PC-3 (cell line): ENCODE measurements around the gene ATG13. TPM values are rescaled to one million over a fixed set of nuclear protein-coding genes. Genes with fewer than 3 reads are reported as not detected.

Experiments used
- ATAC-seq: fragments of 200-7000 bp; cut with Tn5 transposase; 2 replicates; pipeline ENCODE4 v1.9.1; 2020; ENCODE audit warnings: mild to moderate bottlenecking, moderate library complexity
- BruUV-seq: library from RNA; stranded (reverse); fragments of 400-500 nt; replicated peaks from 2 replicates; lab custom pipeline; 2021; lab: Mats Ljungman, UMichigan
- CTCF ChIA-PET: fragments of 300-600 bp; sonication (Branson Sonifier 250); formaldehyde crosslinking; loops from one replicate; lab custom pipeline; 2022; ENCODE audit warnings: antibody characterized with exemption; lab: Charles Lee
- POLR2A ChIA-PET: fragments of 300-600 bp; sonication (Branson Sonifier 250); formaldehyde crosslinking; loops from one replicate; lab custom pipeline; 2022; ENCODE audit warnings: antibody characterized with exemption; ENCODE audit not compliant: unreplicated experiment; lab: Charles Lee
- DNase-seq: peaks from one replicate; pipeline ENCODE4 v3.0.0-alpha.2; 2015
- H2AFZ ChIP-seq: fragments of 300-600 bp; sonication (generic); 2 replicates; pipeline ENCODE4 v1.6.0; 2016; ENCODE audit warnings: antibody characterized with exemption, low read length
- H3F3A ChIP-seq: fragments of 300-600 bp; sonication (generic); one replicate; pipeline ENCODE4 v1.6.0; 2017; ENCODE audit warnings: antibody characterized with exemption, low read length, control low read depth, mild to moderate bottlenecking; ENCODE audit not compliant: unreplicated experiment
- H3K27ac ChIP-seq: fragments of 300-600 bp; sonication (generic); 2 replicates; pipeline ENCODE4 v1.5.1; 2016; ENCODE audit warnings: mild to moderate bottlenecking, low read length
- H3K27me3 ChIP-seq: fragments of 300-600 bp; sonication (generic); 2 replicates; pipeline ENCODE4 v1.6.1; 2016; ENCODE audit warnings: low read length, mixed read lengths
- H3K36me3 ChIP-seq: fragments of 300-600 bp; sonication (generic); 2 replicates; pipeline ENCODE4 v1.6.1; 2016; ENCODE audit warnings: low read depth, mixed run types, low read length, mixed read lengths
- H3K4me1 ChIP-seq: fragments of 300-600 bp; sonication (generic); 2 replicates; pipeline ENCODE4 v1.5.1; 2016; ENCODE audit warnings: low read length; ENCODE audit not compliant: insufficient read depth
- H3K4me2 ChIP-seq: fragments of 300-600 bp; sonication (generic); 2 replicates; pipeline ENCODE4 v1.6.0; 2016; ENCODE audit warnings: low read length
- H3K4me3 ChIP-seq: fragments of 300-600 bp; sonication (generic); 2 replicates; pipeline ENCODE4 v1.5.1; 2016; ENCODE audit warnings: mild to moderate bottlenecking, low read length, mixed read lengths
- H3K79me2 ChIP-seq: fragments of 300-600 bp; sonication (generic); 2 replicates; pipeline ENCODE4 v1.6.1; 2017; ENCODE audit warnings: low read length, mixed read lengths
- H3K9ac ChIP-seq: fragments of 300-600 bp; sonication (generic); 2 replicates; pipeline ENCODE4 v1.6.0; 2016; ENCODE audit warnings: mild to moderate bottlenecking, low read length
- H3K9me2 ChIP-seq: fragments of 300-600 bp; sonication (generic); replicated peaks from 2 replicates; pipeline ENCODE4 v1.6.1; 2016; ENCODE audit warnings: mixed run types, low read length, mixed read lengths
- H3K9me3 ChIP-seq: fragments of 300-600 bp; sonication (generic); 2 replicates; pipeline ENCODE4 v1.6.1; 2016; ENCODE audit warnings: low read length, mixed read lengths
- H4K20me1 ChIP-seq: fragments of 300-600 bp; sonication (generic); 2 replicates; pipeline ENCODE4 v1.6.1; 2016; ENCODE audit warnings: low read length, mixed read lengths
- CTCF ChIP-seq: fragments of 300-600 bp; sonication (generic); conservative IDR thresholded peaks from 2 replicates; pipeline ENCODE4 v1.5.1; 2017; ENCODE audit warnings: antibody characterized with exemption, low read depth, mild to moderate bottlenecking, low read length
- EZH2 ChIP-seq: fragments of 300-600 bp; sonication (generic); IDR thresholded peaks from one replicate; pipeline ENCODE4 v1.6.1; 2017; ENCODE audit warnings: antibody characterized with exemption, mild to moderate bottlenecking, low read length; ENCODE audit not compliant: unreplicated experiment
- EZH2phosphoT487 ChIP-seq: fragments of 300-600 bp; sonication (generic); IDR thresholded peaks from 2 replicates; pipeline ENCODE4 v1.6.1; 2018; ENCODE audit warnings: mild to moderate bottlenecking, antibody characterized with exemption, low read length, borderline replicate concordance
- intact Hi-C: fragments of 100-400 bp; cut with micrococcal nuclease; formaldehyde crosslinking; loops from 2 replicates; pipeline ENCODE4 v1.9.0; 2023
- total RNA-seq: library from RNA; depleted of rRNA; stranded (reverse); fragments of >200 nt; gene quantifications from 2 replicates; pipeline ENCODE4 v1.2.3, GENCODE V29; 2014

The ATG13 gene
- total RNA-seq, 1 experiment from 2014 or later: 95.0 TPM

GRCh38 chr11:46657186-46657585 lies 39.8 kb downstream of the ATG13 start:
- ChIA-PET POLR2A (no interaction called here), CTCF (no interaction called here)
- H3K27me3 ChIP-seq: no peaks in the 10 kb centered on the region
- TF ChIP-seq CTCF: no peak
- TF ChIP-seq EZH2: no peak
- TF ChIP-seq EZH2phosphoT487: no peak
- H2AFZ ChIP-seq: no peak overlapping the region
- no peak overlapping the region for H3K9ac ChIP-seq
- no peaks in the 10 kb centered on the region for H3K9me2 ChIP-seq
- H3K36me3 ChIP-seq: peaks cover 17% of the 10 kb centered on the region; the same call in 1 of the 2 replicates
- BruUV-seq: no TSS peak
- intact Hi-C loops: no loop called here
- no peaks in the 10 kb centered on the region for H4K20me1 ChIP-seq
- no peaks in the 10 kb centered on the region for H3K9me3 ChIP-seq
- no peak overlapping the region for H3K4me2 ChIP-seq
- DNase-seq (no peak), ATAC-seq (no peak)
- no peaks in the 10 kb centered on the region for H3K4me1 ChIP-seq
- H3K79me2 ChIP-seq: no peaks in the 10 kb centered on the region
- H3K4me3 ChIP-seq: no peak overlapping the region
- H3F3A ChIP-seq: no peaks in the 10 kb centered on the region
- H3K27ac ChIP-seq: no peak overlapping the region

GRCh38 chr11:46658259-46658658 lies 40.9 kb downstream of the ATG13 start:
- POLR2A ChIA-PET: no interaction called here
- no peak overlapping the region for H3K9ac ChIP-seq

More at GRCh38 chr11:46658259-46658658, 40.9 kb downstream of the ATG13 start:
- H3K4me2 ChIP-seq: no peak overlapping the region
- H3K36me3 ChIP-seq: peaks cover 17% of the 10 kb centered on the region; the same call in 1 of the 2 replicates
- no peaks in the 10 kb centered on the region for H3K9me3 ChIP-seq
- CTCF ChIA-PET: no interaction called here
- H3K4me3 ChIP-seq: no peak overlapping the region
- H3K79me2 ChIP-seq: no peaks in the 10 kb centered on the region
- ATAC-seq: no peak
- intact Hi-C loops: no loop called here
- H3F3A ChIP-seq: no peaks in the 10 kb centered on the region
- BruUV-seq: no TSS peak
- no peak for DNase-seq
- no peaks in the 10 kb centered on the region for H4K20me1 ChIP-seq
- H3K9me2 ChIP-seq: no peaks in the 10 kb centered on the region
- no peaks in the 10 kb centered on the region for H3K4me1 ChIP-seq
- TF ChIP-seq EZH2phosphoT487: no peak
- TF ChIP-seq EZH2: no peak
- no peak for TF ChIP-seq CTCF
- no peak overlapping the region for H2AFZ ChIP-seq
- no peaks in the 10 kb centered on the region for H3K27me3 ChIP-seq
- no peak overlapping the region for H3K27ac ChIP-seq
